Superior temporal gyrus (tissue), 1 donor: ENCODE results near the gene SGSM1.

Experiments used
- DNase-seq: peaks from one replicate; pipeline ENCODE4 v3.0.0-alpha.2; 2016; ENCODE audit errors: extremely low spot score

The SGSM1 gene

GRCh38 chr22:24807284-24807950, 1.4 kb downstream of the SGSM1 start:
- DNase-seq = peak; percentile 43

- peak; percentile 38 for DNase-seq
These were observed 3.3 kb downstream of the SGSM1 start for GRCh38 chr22:24809331-24809730.

GRCh38 chr22:24810043-24810749, 4.2 kb downstream of the SGSM1 start:
- peak; percentile 86 for DNase-seq

- no peak for DNase-seq
These were observed 7.2 kb downstream of the SGSM1 start for GRCh38 chr22:24812950-24813775.

GRCh38 chr22:24813861-24814770, 8.1 kb downstream of the SGSM1 start:
- no peak for DNase-seq

- DNase-seq = no peak
These were observed 10.8 kb downstream of the SGSM1 start for GRCh38 chr22:24816806-24817205.

GRCh38 chr22:24819487-24819886, 13.5 kb downstream of the SGSM1 start:
- no peak for DNase-seq

- no peak for DNase-seq
These were observed 14.0 kb downstream of the SGSM1 start for GRCh38 chr22:24819911-24820461.

- DNase-seq = no peak
These were observed 16.5 kb downstream of the SGSM1 start for GRCh38 chr22:24822471-24822870.

GRCh38 chr22:24823787-24824186, 17.8 kb downstream of the SGSM1 start:
- no peak for DNase-seq

- DNase-seq = no peak
These were observed 18.2 kb downstream of the SGSM1 start for GRCh38 chr22:24824250-24824649.

- no peak for DNase-seq
These were observed 18.9 kb downstream of the SGSM1 start for GRCh38 chr22:24824915-24825314.

GRCh38 chr22:24826710-24827285, 20.8 kb downstream of the SGSM1 start:
- no peak for DNase-seq

- no peak for DNase-seq
These were observed 21.3 kb downstream of the SGSM1 start for GRCh38 chr22:24827296-24827695.

- no peak for DNase-seq
These were observed 24.4 kb downstream of the SGSM1 start for GRCh38 chr22:24830205-24830979.

- DNase-seq = no peak
These were observed 25.7 kb downstream of the SGSM1 start for GRCh38 chr22:24831687-24832086.

GRCh38 chr22:24833881-24834495, 28.0 kb downstream of the SGSM1 start:
- no peak for DNase-seq

GRCh38 chr22:24834845-24835570, 29.0 kb downstream of the SGSM1 start:
- DNase-seq = no peak

- DNase-seq = no peak
These were observed 30.3 kb downstream of the SGSM1 start for GRCh38 chr22:24836282-24836681.
